Endodermal cell (in vitro differentiated cells): ENCODE data around the gene FITM2. TPM values are rescaled to one million over a fixed set of nuclear protein-coding genes. Genes with fewer than 3 reads are reported as not detected.

Experiments used
- DNase-seq: peaks from one replicate; pipeline ENCODE4 v3.0.0-alpha.2; 2017
- H3K27ac ChIP-seq: 2 replicates; pipeline ENCODE4 v1.5.1; 2013; ENCODE audit warnings: mild to moderate bottlenecking, low read depth, low read length, moderate library complexity
- H3K27me3 ChIP-seq: 2 replicates; pipeline ENCODE4 v1.6.1; 2013; ENCODE audit warnings: mild to moderate bottlenecking, low read length, moderate library complexity; ENCODE audit not compliant: insufficient read depth, control insufficient read depth, poor library complexity, severe bottlenecking
- H3K36me3 ChIP-seq: 2 replicates; pipeline ENCODE4 v1.7.0; 2013; ENCODE audit warnings: mild to moderate bottlenecking, low read length, moderate library complexity; ENCODE audit not compliant: control insufficient read depth, insufficient read depth
- H3K4me1 ChIP-seq: one replicate; pipeline ENCODE4 v1.7.0; 2013; ENCODE audit warnings: low read length; ENCODE audit not compliant: control insufficient read depth, insufficient read depth
- H3K4me3 ChIP-seq: 2 replicates; pipeline ENCODE4 v1.5.1; 2013; ENCODE audit warnings: mild to moderate bottlenecking, low read length, moderate library complexity
- H3K9ac ChIP-seq: 2 replicates; pipeline ENCODE4 v1.6.1; 2013; ENCODE audit warnings: mild to moderate bottlenecking, low read length, moderate library complexity; ENCODE audit not compliant: poor library complexity, severe bottlenecking; ENCODE audit errors: extremely low read depth
- H3K9me3 ChIP-seq: 2 replicates; pipeline ENCODE4 v1.6.1; 2013; ENCODE audit warnings: mild to moderate bottlenecking, low read length, moderate library complexity; ENCODE audit not compliant: control insufficient read depth
- H3K27ac Mint-ChIP-seq: 2 replicates; pipeline ENCODE4 v1.8.0; 2020; ENCODE audit warnings: mixed read lengths
- H3K27me3 Mint-ChIP-seq: 2 replicates; pipeline ENCODE4 v1.8.0; 2021; ENCODE audit warnings: mild to moderate bottlenecking, mixed read lengths; ENCODE audit not compliant: insufficient read depth
- H3K36me3 Mint-ChIP-seq: 2 replicates; pipeline ENCODE4 v1.8.0; 2020; ENCODE audit warnings: low read depth, mixed read lengths
- H3K4me1 Mint-ChIP-seq: 2 replicates; pipeline ENCODE4 v1.8.0; 2020; ENCODE audit warnings: mixed read lengths
- H3K4me3 Mint-ChIP-seq: 2 replicates; pipeline ENCODE4 v1.8.0; 2020; ENCODE audit warnings: mild to moderate bottlenecking, moderate library complexity, mixed read lengths
- H3K9me3 Mint-ChIP-seq: 2 replicates; pipeline ENCODE4 v1.8.0; 2020; ENCODE audit warnings: mild to moderate bottlenecking, mixed read lengths
- CTCF ChIP-seq: fragments of 200-600 bp; sonication (generic); conservative IDR thresholded peaks from 2 replicates; pipeline ENCODE4 v1.5.0; 2021; ENCODE audit warnings: antibody characterized with exemption, mild to moderate bottlenecking
- WGBS, 2 experiments: methylation state at CpG; one replicate each; pipeline versions ENCODE4 v1.1.5 to v1.1.7; 2013; ENCODE audit warnings: missing lambda C conversion rate in 2 of 2, mixed read lengths in 1 of 2; ENCODE audit not compliant: insufficient coverage in 1 of 2, insufficient read length in 1 of 2; 5-methylcytosine and 5-hydroxymethylcytosine counted together
- long read RNA-seq, 4 experiments: library from polyadenylated mRNA in 2 of 4; library from RNA in 1 of 4; library from capped mRNA in 1 of 4; stranded (forward) in 3 of 4; unstranded in 1 of 4; transcript quantifications; one replicate each; pipeline ENCODE4 v2.0.0, GENCODE V29; 2020 to 2021; ENCODE audit warnings: inconsistent platforms in 1 of 4
- polyA plus RNA-seq, 2 experiments: library from polyadenylated mRNA; stranded (reverse); fragments of 50-300 nt; gene quantifications; one replicate each; pipeline ENCODE4 v1.2.3, GENCODE V29; 2013
- total RNA-seq, 2 donors: library from RNA; stranded (reverse); fragmentation: NEBNext Ultra II Directional in 1 of 2; extraction: Animal tissue kit (Norgen Biotek cat#: 25700) in 1 of 2; gene quantifications; 2 replicates in 1 of 2; 3 replicates in 1 of 2; pipeline ENCODE4 v1.2.1, GENCODE V29; 2021

FITM2 gene
- total RNA-seq: 1 to 10 TPM; 2.4 to 2.9 TPM
- 3.9 TPM for polyA plus RNA-seq (2013, experiment 1 of 2)
- 4.1 TPM for polyA plus RNA-seq (2013, experiment 2 of 2)
- long read RNA-seq, experiment 1, partial matches to known transcripts: 0 of 3 reads
- long read RNA-seq, experiment 1, other reads (novel, unspliced or antisense): 3 of 3 reads
- long read RNA-seq, experiment 2: 0 reads
- long read RNA-seq, experiment 3, partial matches to known transcripts: 0 of 3 reads
- long read RNA-seq, experiment 3, other reads (novel, unspliced or antisense): 3 of 3 reads
- long read RNA-seq, experiment 4, full-length matches to known transcripts: 4 of 6 reads
- long read RNA-seq, experiment 4, partial matches to known transcripts: 0 of 6 reads
- long read RNA-seq, experiment 4, other reads (novel, unspliced or antisense): 2 of 6 reads

- H3K9me3 Mint-ChIP-seq: no peaks in the 10 kb centered on the region
- H3K4me1 Mint-ChIP-seq: peaks cover 14% of the 10 kb centered on the region
- Histone ChIP-seq H3K4me3 (peak within 1 kb of the TSS; percentile 87), H3K4me1 (peaks cover 9% of the 10 kb centered on the region), H3K9me3 (no peaks in the 10 kb centered on the region), H3K9ac (peak within 1 kb of the TSS; percentile 32), H3K27ac (no peak within 1 kb of the TSS), H3K27me3 (no peaks in the 10 kb centered on the region), H3K36me3 (no peaks in the 10 kb centered on the region)
- WGBS, 2 experiments: 3 to 4% methylated on average over 45 to 70 of the region's 70 CpGs
- peak within 1 kb of the TSS; percentile 73 for H3K4me3 Mint-ChIP-seq
- H3K27me3 Mint-ChIP-seq: peaks cover 7% of the 10 kb centered on the region
- no peak within 1 kb of the TSS for H3K27ac Mint-ChIP-seq
- peak; percentile 96 for TF ChIP-seq CTCF
- peaks cover 5% of the 10 kb centered on the region for H3K36me3 Mint-ChIP-seq
- peak; percentile 99 for DNase-seq
These were observed at the start of gene FITM2 for GRCh38 chr20:44310664-44311639. Gene FITM2 (minus strand): TSS chr20:44311202. CDS start chr20:44311148, 54 bp downstream.

GRCh38 chr20:44360221-44360620 is 49.2 kb upstream of the FITM2 start:
- Mint-ChIP-seq H3K9me3 (no peaks in the 10 kb centered on the region), H3K4me1 (peaks cover 43% of the 10 kb centered on the region), H3K27ac (no peak overlapping the region), H3K36me3 (peaks cover 4% of the 10 kb centered on the region), H3K27me3 (no peaks in the 10 kb centered on the region), H3K4me3 (no peak overlapping the region)
- TF ChIP-seq CTCF: no peak
- H3K9ac ChIP-seq: no peak overlapping the region
- H3K4me3 ChIP-seq: no peak overlapping the region
- H3K4me1 ChIP-seq: peaks cover 7% of the 10 kb centered on the region
- DNase-seq: no peak
- H3K27ac ChIP-seq: no peak overlapping the region
- no peaks in the 10 kb centered on the region for H3K36me3 ChIP-seq
- H3K9me3 ChIP-seq: no peaks in the 10 kb centered on the region
- no peaks in the 10 kb centered on the region for H3K27me3 ChIP-seq

- no peak overlapping the region for H3K27ac Mint-ChIP-seq
- no peaks in the 10 kb centered on the region for H3K36me3 ChIP-seq
- no peak for TF ChIP-seq CTCF
- H3K9me3 ChIP-seq: no peaks in the 10 kb centered on the region
- no peaks in the 10 kb centered on the region for H3K27me3 ChIP-seq
- peaks cover 7% of the 10 kb centered on the region for H3K4me1 ChIP-seq
- no peak overlapping the region for H3K9ac ChIP-seq
- no peaks in the 10 kb centered on the region for H3K36me3 Mint-ChIP-seq
- H3K27me3 Mint-ChIP-seq: no peaks in the 10 kb centered on the region
- no peak overlapping the region for H3K27ac ChIP-seq
- peaks cover 48% of the 10 kb centered on the region for H3K4me1 Mint-ChIP-seq
- WGBS, 2 experiments: 96 to 100% methylated on average over 3 to 8 of the region's 8 CpGs
- H3K4me3 Mint-ChIP-seq: peak overlapping the region; percentile 72
- peak overlapping the region; percentile 80 for H3K4me3 ChIP-seq
- no peaks in the 10 kb centered on the region for H3K9me3 Mint-ChIP-seq
- DNase-seq: no peak
These were observed 47.8 kb upstream of the FITM2 start for GRCh38 chr20:44358776-44359175.
